HepG2 (cell line): Measurements from ENCODE around the gene SLC38A8. TPM values are rescaled to one million over a fixed set of nuclear protein-coding genes. Genes with fewer than 3 reads are reported as not detected.

Source experiments
- ATAC-seq: fragments of 200-7000 bp; cut with Tn5 transposase; 3 replicates; pipeline ENCODE4 v1.9.1; 2020; ENCODE audit warnings: mild to moderate bottlenecking, moderate library complexity
- BruUV-seq: library from RNA; stranded (reverse); fragments of 400-500 nt; replicated peaks from 2 replicates; lab custom pipeline; 2021; lab: Mats Ljungman, UMichigan
- CTCF ChIA-PET: fragments of 300-600 bp; formaldehyde crosslinking; extraction: SDS; loops from one replicate; lab custom pipeline; 2021; ENCODE audit warnings: low total read pairs, inconsistent platforms, low intra/inter-chr PET ratio; lab: Yijun Ruan, JAX
- POLR2A ChIA-PET: fragments of 350-600 bp; sonication (Branson Sonifier 250); formaldehyde crosslinking; loops from one replicate; lab custom pipeline; 2020; ENCODE audit warnings: antibody characterized with exemption, inconsistent platforms; lab: Yijun Ruan, JAX
- DNase-seq: peaks from one replicate; pipeline ENCODE4 v3.0.0-alpha.2; 2015; ENCODE audit warnings: low spot score
- FAIRE-seq: peaks from 3 replicates; lab custom pipeline; 2011; peaks lifted over from hg19 to GRCh38; lab: Jason Lieb, UNC
- H2AFZ ChIP-seq: one replicate; pipeline ENCODE4 v1.6.1; 2011; ENCODE audit warnings: low read length, inconsistent platforms
- H3K27ac ChIP-seq: fragments of 300-600 bp; 3 replicates; pipeline ENCODE4 v1.8.0; 2011; ENCODE audit warnings: mixed run types, mild to moderate bottlenecking, mixed read lengths, low read length, inconsistent platforms; ENCODE audit not compliant: insufficient read depth; ENCODE audit errors: extremely low read length
- H3K27me3 ChIP-seq, 2 experiments: fragments of 200-600 bp in 1 of 2; 2 replicates in 1 of 2; 3 replicates in 1 of 2; pipeline versions ENCODE4 v1.6.0 to v1.8.0; 2011; ENCODE audit warnings: low read length in 2 of 2, mild to moderate bottlenecking in 2 of 2, moderate library complexity in 2 of 2, inconsistent platforms in 1 of 2; ENCODE audit not compliant: insufficient read depth in 2 of 2, control insufficient read depth in 1 of 2
- H3K36me3 ChIP-seq, 2 experiments: fragments of 200-600 bp in 1 of 2; replicated peaks in 1 of 2; 2 replicates in 1 of 2; 3 replicates in 1 of 2; pipeline versions ENCODE4 v1.5.1 to v1.8.0; 2011; ENCODE audit warnings: low read length in 2 of 2, inconsistent platforms in 1 of 2; ENCODE audit not compliant: insufficient read depth in 2 of 2, control insufficient read depth in 1 of 2
- H3K4me1 ChIP-seq: 2 replicates; pipeline ENCODE4 v1.5.1; 2012; ENCODE audit warnings: low read length, inconsistent platforms; ENCODE audit not compliant: insufficient read depth
- H3K4me2 ChIP-seq: 2 replicates; pipeline ENCODE4 v1.6.0; 2011; ENCODE audit warnings: low read depth, low read length, inconsistent platforms
- H3K4me3 ChIP-seq, 3 experiments: fragments of 200-600 bp in 1 of 3; sonication (generic), shearing (Covaris generic) in 1 of 3; replicated peaks in 1 of 3; 2 replicates each; pipeline ENCODE4 v1.5.1; 2011 to 2016; ENCODE audit warnings: low read length in 3 of 3, inconsistent platforms in 2 of 3, low read depth in 2 of 3, mild to moderate bottlenecking in 2 of 3, control low read depth in 1 of 3, mixed read lengths in 1 of 3; ENCODE audit not compliant: insufficient read depth in 1 of 3
- H3K79me2 ChIP-seq: one replicate; pipeline ENCODE4 v1.6.1; 2011; ENCODE audit warnings: low read length, inconsistent platforms; ENCODE audit not compliant: insufficient read depth
- H3K9ac ChIP-seq: 2 replicates; pipeline ENCODE4 v1.6.0; 2011; ENCODE audit warnings: mild to moderate bottlenecking, low read depth, low read length, inconsistent platforms; ENCODE audit not compliant: insufficient read depth
- H3K9me3 ChIP-seq: 2 replicates; pipeline ENCODE4 v1.5.1; 2012; ENCODE audit warnings: mild to moderate bottlenecking, low read length
- H4K20me1 ChIP-seq: 2 replicates; pipeline ENCODE4 v1.6.0; 2011; ENCODE audit warnings: inconsistent platforms, mild to moderate bottlenecking, low read length, moderate library complexity; ENCODE audit not compliant: insufficient read depth
- ETV5 ChIP-seq: IDR thresholded peaks from 2 replicates; pipeline ENCODE4 v1.6.1; 2018; ENCODE audit warnings: missing biosample characterization, missing genetic modification reagents, inconsistent platforms, borderline replicate concordance
- MBNL3 ChIP-seq: fragments of 250-450 bp; sonication (Bioruptor Pico); conservative IDR thresholded peaks from 2 replicates; pipeline ENCODE4 v1.8.0; 2022; ENCODE audit warnings: mild to moderate bottlenecking, inconsistent platforms
- NKX3-1 ChIP-seq: sonication (generic); formaldehyde crosslinking; IDR thresholded peaks from 2 replicates; pipeline ENCODE4 v1.5.0; 2020; ENCODE audit warnings: missing genetic modification reagents
- SSRP1 ChIP-seq: IDR thresholded peaks from 2 replicates; pipeline ENCODE4 v1.6.1; 2016; ENCODE audit warnings: control low read depth
- ZBTB33 ChIP-seq: sonication (generic); formaldehyde crosslinking; IDR thresholded peaks from 2 replicates; pipeline ENCODE4 v1.4.0; 2020; ENCODE audit warnings: missing genetic modification reagents
- ZNF44 ChIP-seq: sonication (generic); formaldehyde crosslinking; IDR thresholded peaks from 2 replicates; pipeline ENCODE4 v1.5.1; 2020; ENCODE audit warnings: mild to moderate bottlenecking, missing genetic modification reagents
- ZNF577 ChIP-seq: sonication (generic); formaldehyde crosslinking; IDR thresholded peaks from 2 replicates; pipeline ENCODE4 v1.4.0; 2020; ENCODE audit warnings: mild to moderate bottlenecking, low read depth, missing genetic modification reagents, borderline replicate concordance
- ZNF878 ChIP-seq: sonication (generic); formaldehyde crosslinking; IDR thresholded peaks from 2 replicates; pipeline ENCODE4 v1.8.1; 2023; ENCODE audit warnings: mild to moderate bottlenecking, missing genetic modification reagents, moderate library complexity
- WGBS: methylation state at CpG from one replicate; pipeline ENCODE4 v1.1.6; 2017; ENCODE audit warnings: low lambda C conversion rate; 5-methylcytosine and 5-hydroxymethylcytosine counted together
- in situ Hi-C: cut with HindIII; loops from 2 replicates; pipeline ENCODE4 v1.10.0; 2017; ENCODE audit warnings: low pct_unique_long_range_greater_than_20kb; ENCODE audit not compliant: extremely low pct_ligation_motif_present
- intact Hi-C: fragments of 100-400 bp; cut with micrococcal nuclease; formaldehyde crosslinking; loops from one replicate; pipeline ENCODE4 v1.10.0; 2022; ENCODE audit not compliant: unreplicated experiment
- polyA plus RNA-seq, 8 experiments: library from polyadenylated mRNA; depleted of rRNA in 3 of 8; stranded (reverse) in 7 of 8; unstranded in 1 of 8; fragments of >200 nt; fragmentation: Illumina TruSeq in 4 of 8; extraction: Trizol in 4 of 8; gene quantifications; 2 replicates each; pipeline versions ENCODE4 v1.2.1 to v1.2.3, GENCODE V29; 2011 to 2016; ENCODE audit warnings: low read depth in 4 of 8, missing spikeins in 1 of 8, mixed read lengths in 1 of 8; ENCODE audit not compliant: insufficient read depth in 1 of 8
- total RNA-seq, 5 experiments: library from RNA; depleted of rRNA; stranded (reverse); fragments of >200 nt; fragmentation: Illumina TruSeq; extraction: Trizol; gene quantifications; 2 replicates each; pipeline ENCODE4 v1.2.3, GENCODE V29; 2016; ENCODE audit warnings: low read depth in 1 of 5

SLC38A8 gene
- total and polyA plus RNA-seq, 2 of the 13 experiments (the other 11 are each of a cell fraction or from before 2014, with no cell fraction given) = 0.24 to 0.37 TPM

- Histone ChIP-seq H3K9me3 (no peaks in the 10 kb centered on the region), H3K4me1 (no peaks in the 10 kb centered on the region), H2AFZ (no peak overlapping the region), H4K20me1 (peaks cover 2% of the 10 kb centered on the region; the same call in 1 of the 2 replicates), H3K27me3 (no peaks in the 10 kb centered on the region), H3K36me3 (peaks cover 33 to 89% of the 10 kb centered on the region in 2 experiments), H3K27ac (no peak overlapping the region), H3K9ac (no peak overlapping the region), H3K79me2 (peaks cover 2% of the 10 kb centered on the region), H3K4me3 (no peak overlapping the region), H3K4me2 (no peak overlapping the region)
- TF ChIP-seq MBNL3 (CRISPR knock-in tag) (no peak), ZNF44 (CRISPR knock-in tag) (no peak), NKX3-1 (CRISPR knock-in tag) (no peak), ETV5 (CRISPR knock-in tag) (no peak), SSRP1 (no peak), ZNF878 (CRISPR knock-in tag) (no peak), ZBTB33 (CRISPR knock-in tag) (no peak), ZNF577 (CRISPR knock-in tag) (no peak)
- in situ Hi-C loops = no loop called here
- 95% methylated on average over 3 of the region's 3 CpGs for WGBS
- ChIA-PET POLR2A (no interaction called here), CTCF (no interaction called here)
- ATAC-seq (no peak), DNase-seq (no peak), FAIRE-seq (no peak)
- intact Hi-C loops = no loop called here
- no TSS peak for BruUV-seq
Observed at GRCh38 chr16:84074721-84075120, 32.1 kb upstream of the SLC38A8 start.
